Measurements from ENCODE around the gene DLG2.

DLG2 gene

DNA sequence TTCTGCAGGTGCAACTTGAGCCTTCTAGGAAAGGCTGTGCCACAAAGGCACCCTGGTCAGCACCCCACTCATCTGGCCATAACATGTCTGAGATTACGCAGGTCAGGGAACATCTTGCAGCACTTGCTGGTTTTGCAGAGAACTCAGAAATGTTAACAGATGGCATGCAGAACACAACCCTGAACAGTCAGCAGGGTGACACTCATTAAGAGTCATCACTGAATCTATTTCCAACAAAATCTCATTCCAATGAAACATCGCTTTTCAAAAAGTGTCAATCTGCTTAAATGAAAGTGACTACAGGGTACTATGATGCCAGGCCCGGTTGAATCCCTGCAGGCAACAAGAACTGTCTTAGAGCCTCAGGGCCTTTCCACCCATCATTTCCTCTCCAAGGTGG is 1971.2 kb downstream of the DLG2 start:
- no peak for DNase-seq

DNA sequence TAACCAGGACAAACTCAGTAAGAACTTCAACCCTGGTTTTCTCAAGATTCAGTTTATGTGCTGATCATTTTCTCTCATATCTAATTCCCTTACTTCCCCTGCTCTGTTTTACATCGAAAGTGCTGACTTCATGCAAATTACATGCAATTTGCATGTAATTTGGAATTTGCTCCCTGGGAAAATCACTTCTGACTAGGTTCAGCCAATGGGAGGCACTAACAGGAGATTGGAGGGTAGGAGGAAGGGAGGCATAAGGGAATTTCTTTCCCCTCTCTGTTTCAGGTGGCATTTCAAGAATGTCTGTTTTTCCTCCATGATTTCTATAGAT is 1977.7 kb downstream of the DLG2 start:
- no peak for DNase-seq

DNA sequence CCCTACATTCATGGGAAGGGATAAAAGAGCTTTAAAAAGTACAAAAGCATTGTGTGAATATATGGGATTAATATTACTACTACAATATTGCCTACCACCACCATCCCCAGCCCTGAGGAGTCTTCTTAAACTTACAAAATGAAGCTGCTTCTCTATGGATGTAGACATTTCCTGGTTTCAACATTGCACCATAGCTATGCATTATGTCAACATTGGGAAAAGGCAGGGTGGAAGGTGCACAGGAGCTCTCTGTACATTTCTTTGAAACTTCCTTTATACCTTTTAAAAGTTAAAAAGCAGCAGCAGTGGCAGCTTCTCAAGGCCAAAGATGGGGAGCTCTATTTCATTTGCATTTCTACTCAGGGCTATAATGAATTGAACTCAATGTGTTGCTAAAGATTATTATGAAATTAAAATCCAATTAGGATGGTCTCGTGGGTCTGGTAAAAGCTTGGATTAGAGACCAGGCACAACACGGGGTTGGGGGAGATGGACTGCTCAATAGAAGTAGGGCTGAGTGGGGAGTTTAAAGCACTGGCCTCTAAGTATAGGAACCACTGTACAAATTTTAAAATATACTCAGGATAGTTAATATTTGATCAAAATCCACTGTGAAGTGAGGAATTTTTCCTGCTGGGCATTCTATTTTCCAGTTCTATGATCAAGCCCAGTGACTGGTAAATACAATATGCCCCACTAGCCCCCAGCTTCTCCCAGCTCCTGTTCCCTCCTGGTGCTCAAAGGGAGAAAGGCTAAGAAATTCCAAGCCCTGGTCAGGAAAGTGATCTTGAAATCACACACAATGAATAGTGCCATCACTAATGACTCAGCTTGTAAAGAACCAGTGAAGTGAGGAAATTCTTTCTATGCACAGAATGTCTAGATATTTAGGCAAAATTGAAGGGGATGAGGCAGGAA is 1978.3 kb downstream of the DLG2 start:
- DNase-seq: no peak

DNA sequence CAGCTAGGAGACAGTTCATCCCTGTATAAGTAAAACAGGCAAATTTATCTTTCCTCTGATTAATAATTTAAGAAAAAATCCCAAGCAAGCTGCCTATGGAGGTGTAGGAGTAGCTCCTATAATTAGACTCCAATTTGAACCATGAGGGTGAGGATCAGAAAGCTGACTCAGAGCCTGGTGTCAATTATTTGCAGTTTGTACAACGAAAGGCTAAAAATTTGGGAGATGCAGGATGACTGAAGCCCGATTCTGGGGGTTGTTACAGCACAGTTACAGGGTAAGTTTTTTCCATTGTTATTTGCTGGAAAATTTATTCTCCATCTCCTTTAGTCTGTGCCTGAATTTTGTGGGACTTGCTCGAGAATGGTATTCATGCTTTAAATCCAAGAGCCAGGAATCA is 1981.6 kb downstream of the DLG2 start:
- no peak for DNase-seq

DNA sequence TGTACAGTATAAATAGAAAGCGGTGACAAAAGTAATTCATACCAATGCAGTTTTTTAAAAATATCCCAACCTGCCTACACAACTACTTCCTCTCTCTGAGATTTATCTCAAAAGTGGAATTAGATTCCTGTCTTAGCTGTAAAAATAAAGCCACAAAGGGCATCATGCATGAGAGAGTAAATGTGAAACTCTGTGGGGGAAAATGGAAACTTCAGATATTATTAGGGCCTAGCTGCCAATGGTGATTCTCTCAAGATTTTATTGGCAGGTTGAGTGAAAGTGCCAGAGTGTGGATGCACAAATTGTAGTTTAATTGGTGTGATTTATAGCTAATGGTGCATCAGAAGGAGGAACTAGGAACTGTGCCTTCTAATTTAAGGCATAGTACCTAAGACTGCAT is 1984.0 kb downstream of the DLG2 start:
- no peak for DNase-seq

DNA sequence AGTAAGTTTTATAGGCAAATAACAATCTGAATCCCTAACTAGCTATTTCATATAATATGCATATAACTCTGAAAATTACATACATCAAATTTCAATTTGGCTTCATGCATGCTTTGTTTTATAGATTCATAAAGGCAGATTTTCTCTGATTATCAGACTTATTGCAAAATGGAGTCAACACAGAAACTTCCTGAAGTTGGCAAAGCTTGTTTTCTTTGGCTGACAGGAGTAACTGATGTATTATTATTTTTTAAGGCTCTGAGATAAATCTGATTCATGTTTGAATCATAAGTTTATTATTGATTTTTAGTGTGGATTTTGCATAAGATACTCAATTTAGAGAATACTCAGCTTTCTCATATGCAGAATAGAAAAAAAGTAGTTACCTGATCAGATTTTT is 1984.6 kb downstream of the DLG2 start:
- DNase-seq: no peak

DNA sequence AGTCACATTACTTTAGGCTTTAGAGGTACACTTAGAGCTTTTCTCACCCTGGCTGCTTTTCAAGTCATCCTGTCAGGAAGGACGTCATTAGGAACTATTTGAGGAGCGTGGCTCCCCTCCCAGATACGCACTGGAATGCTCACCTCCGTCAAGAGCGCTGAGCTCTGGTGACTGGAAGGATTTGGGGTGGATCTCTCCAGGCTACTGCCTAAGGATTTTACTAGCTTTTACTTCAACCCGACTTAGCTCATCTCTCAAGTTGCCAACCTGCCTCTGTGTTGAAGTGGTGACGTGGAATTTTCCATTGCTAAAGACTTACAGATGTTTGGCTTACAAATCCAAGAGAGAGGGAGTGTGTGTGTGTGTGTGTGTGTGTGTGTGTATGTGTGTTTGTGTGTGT is 1985.6 kb downstream of the DLG2 start:
- DNase-seq: no peak

DNA sequence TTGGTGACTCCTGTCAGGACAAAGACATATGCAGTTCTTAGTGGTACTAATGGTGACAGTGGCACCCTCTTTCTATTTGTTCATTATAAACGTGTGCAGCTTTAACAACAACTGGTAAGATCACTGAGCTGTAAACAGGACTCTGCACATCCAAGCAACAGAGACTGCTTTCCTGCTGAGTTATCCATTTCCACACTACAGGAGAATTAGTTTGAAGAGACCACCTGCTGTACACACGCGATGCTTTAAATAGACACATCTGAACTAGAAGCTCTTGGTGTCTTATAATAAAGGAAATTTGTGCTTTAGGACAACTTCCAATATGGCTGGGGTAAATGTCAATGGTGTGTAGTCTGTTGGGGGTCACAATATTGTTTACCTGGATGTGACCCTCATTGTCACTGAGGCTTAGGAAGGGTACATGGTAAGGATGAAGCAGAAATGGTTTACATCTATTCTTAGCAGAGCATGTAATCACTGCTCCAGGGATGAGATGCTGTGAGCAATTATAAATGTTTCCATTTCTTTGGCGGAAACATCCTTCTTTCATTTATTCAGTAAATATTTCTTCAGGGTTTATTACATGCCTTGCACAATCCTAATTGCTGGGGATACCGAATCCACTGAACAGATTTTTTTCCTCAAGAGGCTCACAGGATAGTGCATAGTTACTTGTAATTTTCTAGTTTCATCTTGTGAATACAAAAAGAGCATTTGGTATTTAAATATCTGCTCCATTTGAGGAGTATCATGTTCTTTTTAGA is 1987.0 kb downstream of the DLG2 start:
- DNase-seq: no peak

DNA sequence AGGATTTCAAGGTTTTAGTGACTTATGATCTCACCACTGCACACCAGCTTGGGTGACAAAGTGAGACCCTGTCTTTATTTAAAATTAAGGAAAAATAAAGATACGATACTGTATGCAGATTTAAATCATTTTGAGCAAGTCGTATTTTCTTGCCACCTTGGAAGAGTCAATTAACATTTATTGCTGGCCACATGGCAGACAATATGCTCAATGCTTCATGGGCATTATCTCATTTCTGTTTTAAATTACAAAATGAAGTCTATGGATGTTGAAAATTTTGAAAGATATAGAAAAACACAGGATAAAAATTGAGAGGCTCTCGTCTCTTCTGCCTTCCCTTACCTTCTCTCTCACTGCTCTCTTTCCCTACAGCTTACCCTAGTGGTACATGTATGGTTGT is 1992.0 kb downstream of the DLG2 start:
- DNase-seq: no peak

DNA sequence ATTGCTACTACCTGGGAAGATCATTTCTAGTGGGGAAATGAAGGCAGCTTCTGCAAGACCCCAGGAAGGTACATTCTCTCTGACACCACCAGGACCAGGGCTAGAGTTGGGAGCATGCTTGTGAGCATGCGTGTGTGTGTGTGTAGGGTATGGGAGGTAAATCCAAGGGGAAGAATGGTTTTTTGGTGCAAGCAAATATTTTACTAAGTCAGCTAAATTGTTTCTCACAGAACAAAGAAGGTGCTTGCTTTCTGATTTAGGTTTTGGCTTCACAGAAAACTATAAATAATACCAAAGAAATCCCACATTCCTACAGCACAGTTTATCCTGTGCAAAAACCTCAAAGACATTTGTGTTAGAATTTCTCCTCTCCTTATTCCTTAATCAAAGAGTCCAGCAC is 1996.9 kb downstream of the DLG2 start:
- no peak for DNase-seq

DNA sequence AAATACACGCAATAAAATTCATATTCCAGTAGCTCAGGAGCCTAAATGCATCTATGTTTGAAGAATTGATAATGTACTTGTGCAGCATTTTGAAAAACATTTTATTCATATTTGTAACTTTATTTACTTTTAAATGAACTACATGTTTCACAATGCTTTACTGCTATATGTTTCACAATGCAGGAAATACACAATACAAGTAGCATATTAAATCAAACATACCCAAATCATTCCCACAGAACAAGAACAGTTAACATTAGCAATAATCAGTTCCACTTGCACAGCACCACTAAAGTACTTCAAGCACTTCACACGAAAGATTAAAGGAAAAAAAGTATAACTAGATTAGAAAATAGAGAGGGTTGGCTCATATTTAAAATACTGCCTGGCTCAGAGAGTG is 1997.4 kb downstream of the DLG2 start:
- DNase-seq: no peak

DNA sequence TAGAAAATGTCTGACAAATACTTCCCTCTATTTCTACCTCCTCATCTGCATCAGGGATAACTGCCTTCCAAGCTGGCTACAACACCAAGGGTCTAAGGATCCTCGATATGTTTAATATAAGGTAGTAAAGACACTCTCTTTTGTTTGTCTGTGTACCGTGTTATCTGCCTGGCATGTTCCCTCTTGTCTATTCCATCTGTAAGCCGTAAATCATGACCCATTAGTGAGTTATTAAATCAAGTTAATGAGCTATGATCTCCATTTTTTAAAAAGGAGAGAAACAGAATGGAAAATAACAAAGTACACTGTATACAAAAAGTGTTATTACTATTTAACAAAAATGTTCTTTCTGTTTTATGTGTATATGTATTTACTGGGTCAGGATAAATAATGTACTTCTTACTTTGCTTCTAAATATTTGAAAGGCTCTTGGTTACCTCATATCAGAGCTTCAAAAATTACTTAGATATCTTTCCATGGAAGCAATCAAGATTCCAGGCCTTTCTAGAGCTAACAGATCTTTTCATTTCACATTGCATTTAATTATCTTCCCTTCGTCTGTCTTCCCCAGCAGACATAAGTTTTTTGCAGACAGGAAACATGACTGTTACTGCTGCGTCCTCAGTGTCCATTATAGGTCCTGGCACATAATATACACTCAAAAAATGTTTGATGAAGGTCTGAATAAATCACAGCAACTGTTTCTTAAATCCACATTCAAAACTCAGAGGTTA is 1998.4 kb downstream of the DLG2 start:
- no peak for DNase-seq

DNA sequence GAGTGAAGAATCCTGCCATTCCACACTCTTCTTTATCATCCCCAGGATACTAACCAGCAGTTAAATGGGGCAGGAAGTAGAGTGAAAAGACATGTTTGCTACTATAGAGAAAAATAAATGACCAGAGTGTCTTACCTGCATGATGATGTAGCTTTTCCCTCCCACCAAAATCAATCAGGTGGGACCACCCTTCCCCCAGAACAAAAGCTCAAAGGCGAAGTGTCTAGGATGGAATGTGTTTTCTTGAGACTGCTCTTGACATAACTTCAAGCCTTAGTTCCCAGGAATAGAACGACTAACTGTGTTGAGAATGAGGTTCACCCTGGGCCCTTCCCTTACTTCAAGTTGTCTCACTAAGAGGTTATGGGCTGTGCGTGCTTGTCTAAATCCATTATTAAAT is 2001.8 kb downstream of the DLG2 start:
- no peak for DNase-seq

DNA sequence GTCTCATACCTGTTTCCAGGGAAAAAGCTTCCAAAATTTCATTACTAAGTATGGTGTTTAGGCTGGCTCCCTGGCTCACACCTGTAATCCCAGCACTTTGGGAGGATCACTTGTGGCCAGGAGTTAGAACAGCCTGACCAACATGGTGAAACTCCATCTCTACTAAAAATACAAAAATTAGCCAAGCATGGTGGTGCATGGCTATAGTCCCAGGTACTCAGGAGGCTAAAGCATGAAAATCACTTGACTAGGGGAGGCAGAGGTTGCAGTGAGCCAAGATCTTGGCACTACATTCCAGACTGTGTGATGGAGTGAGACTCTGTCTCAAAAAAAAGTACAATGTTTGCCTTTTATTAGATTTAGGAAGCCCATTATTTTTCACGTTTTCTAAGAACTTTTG is 2009.5 kb downstream of the DLG2 start:
- DNase-seq: no peak

DNA sequence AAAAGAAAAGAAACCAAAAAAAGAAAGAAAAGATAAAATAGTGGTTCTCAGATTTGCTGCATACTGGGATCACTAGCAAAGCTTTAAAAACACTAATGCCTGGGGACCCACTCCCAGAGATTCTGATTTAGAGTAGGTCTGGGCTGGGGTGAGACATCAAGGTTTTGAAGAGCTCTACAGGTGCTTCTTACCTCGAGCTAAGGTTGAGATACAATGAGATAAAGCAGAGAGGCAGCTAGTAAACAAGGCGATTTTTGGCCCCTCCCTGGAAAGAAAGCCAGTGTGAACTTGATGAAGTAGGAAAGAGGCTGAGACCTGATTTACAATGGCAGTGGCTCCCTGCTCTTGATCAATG is 2013.4 kb downstream of the DLG2 start:
- DNase-seq: no peak

DNA sequence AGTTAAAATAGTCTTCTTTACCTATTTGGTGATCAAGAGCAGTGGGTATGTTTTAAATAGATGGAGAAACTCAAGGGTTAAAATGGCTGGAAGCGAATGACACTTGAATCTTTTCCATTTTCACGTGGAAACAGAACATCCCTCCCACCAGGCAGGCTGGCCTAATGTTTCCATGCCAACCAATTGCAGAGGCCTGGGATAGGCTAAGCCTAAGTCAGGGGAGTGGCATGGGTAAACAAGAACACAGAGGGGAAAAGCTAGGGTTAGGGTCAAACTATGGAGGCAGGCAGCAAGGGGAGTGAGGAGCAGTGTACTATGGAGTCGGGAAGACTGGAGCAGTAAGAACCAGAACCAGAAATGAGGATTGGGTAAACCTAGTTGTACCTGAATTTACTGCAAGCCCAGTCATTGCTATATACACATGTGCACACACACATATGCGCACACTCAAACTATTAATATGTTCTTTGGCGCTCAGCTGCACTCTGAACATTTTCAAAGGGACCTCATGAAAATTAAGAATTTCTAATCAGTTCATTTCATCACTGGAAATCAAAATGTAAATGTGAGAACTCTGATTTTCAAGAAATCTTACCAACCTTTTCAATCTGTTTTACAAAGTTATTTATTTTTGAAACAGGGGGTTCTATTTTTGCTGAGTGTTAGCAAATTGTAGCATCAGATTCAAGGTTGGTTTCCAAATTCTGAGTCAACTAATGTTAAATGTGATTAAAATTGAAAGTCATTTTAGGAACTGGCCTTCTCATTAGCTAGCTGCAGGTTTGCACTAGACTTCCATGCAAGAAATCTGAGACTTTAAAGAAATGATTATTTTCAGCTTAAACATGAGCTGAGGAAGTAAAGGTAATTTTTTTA is 2014.0 kb downstream of the DLG2 start:
- no peak for DNase-seq

DNA sequence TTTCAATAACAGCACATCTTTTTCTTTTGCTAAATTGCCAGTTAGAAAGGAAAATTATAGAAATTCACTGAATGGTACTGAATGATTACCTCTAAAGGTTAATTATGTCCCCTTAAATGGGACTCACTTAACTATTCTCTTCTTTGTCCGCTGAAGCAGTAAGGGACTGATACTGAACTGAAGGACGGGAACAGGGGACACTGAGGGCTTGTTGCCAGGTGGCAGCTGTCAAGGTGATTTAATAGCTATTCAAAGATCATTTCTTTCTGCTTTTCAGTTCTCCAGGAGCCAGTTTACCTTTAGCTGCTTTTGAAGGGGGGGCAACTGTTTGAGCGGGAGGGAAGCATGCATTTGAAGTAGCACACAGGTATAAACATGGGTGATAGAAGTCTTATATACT is 2015.5 kb downstream of the DLG2 start:
- no peak for DNase-seq

DNA sequence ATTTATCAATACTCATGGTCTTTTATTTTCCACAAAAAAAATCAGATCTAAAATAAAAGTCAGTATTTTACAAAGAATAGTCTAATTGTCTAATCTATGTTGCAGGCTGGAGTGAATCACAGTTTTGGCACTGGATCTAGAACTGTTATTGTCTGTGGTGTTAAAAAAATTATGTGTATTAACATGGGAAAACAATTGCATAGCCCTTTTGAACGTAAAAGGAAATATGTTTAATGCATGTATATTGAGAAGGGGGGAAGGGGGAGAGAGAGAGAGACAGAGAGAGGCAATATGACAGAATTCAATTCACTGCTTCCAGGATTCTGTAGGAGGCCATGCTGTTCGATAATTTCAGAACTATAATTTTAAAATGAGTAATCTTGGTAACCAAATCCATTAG is 2016.1 kb downstream of the DLG2 start:
- DNase-seq: no peak

DNA sequence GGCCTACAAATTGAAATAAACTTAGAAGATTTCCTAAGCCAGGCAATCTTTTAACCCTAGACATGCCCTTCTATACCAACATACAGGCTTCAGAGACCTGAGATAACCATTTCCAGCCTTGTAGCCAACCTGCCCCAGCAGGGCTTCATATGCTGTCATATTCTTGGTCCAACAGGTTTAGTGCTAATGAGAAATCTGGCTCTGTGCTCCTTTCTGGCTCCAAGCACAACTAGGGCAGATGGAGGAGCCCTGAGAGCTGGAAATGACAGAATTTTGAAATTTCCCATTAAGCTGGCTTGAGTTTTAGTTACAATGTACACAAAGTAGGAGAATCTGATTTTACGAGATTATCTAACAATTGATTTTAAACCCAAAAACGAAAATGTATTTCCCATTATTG is 2018.0 kb downstream of the DLG2 start:
- no peak for DNase-seq

DNA sequence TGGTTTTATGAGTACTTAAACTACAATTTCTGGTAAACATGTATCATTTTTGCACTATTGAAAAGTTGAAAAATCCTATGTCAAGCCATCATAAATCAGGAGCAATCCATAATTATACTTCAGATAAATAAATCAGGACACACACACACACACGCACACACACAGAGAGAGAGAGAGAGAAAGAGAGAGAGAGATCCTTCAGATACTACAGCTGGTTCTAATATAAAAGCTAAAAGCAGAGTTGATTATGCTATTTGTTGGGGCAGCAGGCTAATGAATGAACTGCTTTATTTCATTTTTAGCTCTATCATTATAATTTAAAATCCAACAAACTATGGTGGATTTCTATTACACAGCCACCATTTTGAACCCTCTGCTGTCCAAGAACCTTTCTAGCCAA is 2018.6 kb downstream of the DLG2 start:
- DNase-seq: no peak

DNA sequence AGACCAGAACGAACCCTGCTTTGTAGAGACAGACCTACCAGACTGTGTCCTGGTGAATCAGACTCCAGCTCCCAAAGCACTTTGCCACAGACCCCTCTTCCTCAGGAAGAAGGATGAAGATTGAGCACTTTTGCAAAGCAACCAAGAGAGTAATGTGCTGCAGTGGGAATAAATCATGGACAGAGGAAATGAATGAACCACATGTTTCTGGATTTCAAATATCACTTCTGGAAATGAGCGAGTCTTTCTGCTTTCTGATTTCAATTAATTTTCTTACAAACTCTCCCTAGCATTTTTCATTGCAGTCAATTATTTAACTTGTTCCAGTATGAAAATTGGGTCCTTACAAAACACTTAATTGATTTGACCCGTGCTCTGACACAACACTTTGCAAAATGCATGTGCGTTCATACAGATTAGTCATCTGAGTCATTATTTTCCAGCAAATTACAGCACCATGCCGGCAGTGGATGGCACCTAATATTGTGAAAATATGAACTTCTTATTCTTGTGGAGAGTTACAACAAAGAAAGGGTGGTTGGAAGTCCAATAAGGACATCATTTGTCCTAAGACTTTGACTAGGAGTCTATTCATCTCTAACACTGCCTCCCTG is 2025.1 kb downstream of the DLG2 start:
- no peak for DNase-seq

DNA sequence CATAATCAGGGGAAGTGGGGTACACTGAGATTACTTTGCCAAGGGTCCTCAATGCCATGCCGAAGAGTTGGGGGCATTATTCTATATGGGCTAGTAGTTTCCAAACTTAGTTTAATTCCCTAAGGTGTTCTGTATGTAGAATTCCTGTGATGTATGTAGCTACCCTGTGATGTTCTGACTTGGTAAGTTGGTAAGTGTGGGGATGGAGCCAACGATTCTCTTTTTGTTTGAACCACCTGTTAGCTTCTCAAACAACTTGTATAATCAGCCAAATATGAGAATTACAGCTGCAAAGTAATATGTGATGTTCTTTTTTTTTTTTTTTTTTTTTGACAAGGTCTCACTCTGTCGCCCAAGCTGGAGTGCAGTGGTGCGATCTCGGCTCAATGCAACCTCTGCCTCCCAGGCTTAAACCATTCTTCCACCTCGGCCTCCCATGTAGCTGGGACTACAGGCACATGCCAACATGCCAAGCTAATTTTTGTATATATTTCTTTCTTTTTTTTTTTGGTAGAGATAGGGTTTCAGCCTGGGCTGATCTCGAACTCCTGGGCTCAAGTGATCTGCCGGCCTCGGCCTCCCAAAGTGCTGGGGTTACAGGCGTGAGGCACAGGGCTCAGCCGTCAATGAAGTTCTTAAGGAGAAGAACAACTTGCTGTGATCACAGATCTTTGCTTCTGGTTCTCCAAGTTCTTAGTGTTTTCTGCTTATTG is 2025.8 kb downstream of the DLG2 start:
- no peak for DNase-seq

Measured in inflammatory macrophage (primary cell).